Upper lobe of left lung (tissue), 6 donors: Measurements from ENCODE around the gene DUSP8. TPM values are rescaled to one million over a fixed set of nuclear protein-coding genes. Genes with fewer than 3 reads are reported as not detected.

Experiments
- ATAC-seq, 2 donors: fragments of 200-7000 bp; cut with Tn5 transposase; one replicate each; pipeline ENCODE4 v1.9.1; 2022; ENCODE audit warnings: mild to moderate bottlenecking in 2 of 2, moderate library complexity in 2 of 2; ENCODE audit not compliant: low FRiP score in 2 of 2
- DNase-seq, 2 donors: peaks; one replicate each; pipeline ENCODE4 v3.0.0-alpha.2; 2019 to 2020
- H3K27ac ChIP-seq, 4 donors: fragments of 200-600 bp; sonication (generic); one replicate each; pipeline ENCODE4 v1.5.1; 2016 to 2019
- H3K27me3 ChIP-seq, 4 donors: fragments of 200-600 bp; sonication (generic); one replicate each; pipeline ENCODE4 v1.5.1; 2017 to 2019
- H3K36me3 ChIP-seq, 4 donors: fragments of 200-600 bp; sonication (generic); one replicate each; pipeline ENCODE4 v1.5.1; 2016 to 2019
- H3K4me1 ChIP-seq, 4 donors: fragments of 200-600 bp; sonication (generic); one replicate each; pipeline ENCODE4 v1.5.1; 2018 to 2019
- H3K4me3 ChIP-seq, 4 donors: fragments of 200-600 bp; sonication (generic); one replicate each; pipeline ENCODE4 v1.5.1; 2017 to 2019; ENCODE audit warnings: mild to moderate bottlenecking in 2 of 4, moderate library complexity in 1 of 4
- H3K9me3 ChIP-seq, 4 donors: fragments of 200-600 bp; sonication (generic); one replicate each; pipeline ENCODE4 v1.5.1; 2018 to 2019
- EP300 ChIP-seq, 4 donors: sonication (generic); formaldehyde crosslinking; IDR thresholded peaks; one replicate each; pipeline ENCODE4 v1.5.1; 2017; ENCODE audit warnings: antibody characterized with exemption in 4 of 4, control low read depth in 2 of 4
- POLR2A ChIP-seq, 4 donors: fragments of 450-650 bp; IDR thresholded peaks; one replicate each; pipeline ENCODE4 v1.5.1; 2016 to 2017; ENCODE audit warnings: antibody characterized with exemption in 4 of 4, mild to moderate bottlenecking in 2 of 4
- POLR2AphosphoS5 ChIP-seq, 2 donors: sonication (generic); formaldehyde crosslinking; IDR thresholded peaks; one replicate each; pipeline ENCODE4 v1.5.1; 2017; ENCODE audit warnings: antibody characterized with exemption in 2 of 2
- WGBS, 2 donors: methylation state at CpG; one replicate each; pipeline ENCODE4 v1.1.5; 2017 to 2018; 5-methylcytosine and 5-hydroxymethylcytosine counted together
- total RNA-seq, 6 donors: library from RNA; depleted of rRNA in 4 of 6; stranded (reverse); fragments of >200 nt in 4 of 6; gene quantifications; one replicate each; pipeline versions ENCODE4 v1.1.0 to v1.2.1, GENCODE V29; 2016 to 2021
- TF ChIP-seq, protein P1 (sequence below), 6 experiments: fragments of 450-650 bp in 4 of 6; fragments of 200-600 bp in 2 of 6; sonication (generic) in 2 of 6; IDR thresholded peaks; one replicate each; pipeline ENCODE4 v1.5.1; 2016 to 2019; ENCODE audit warnings: antibody characterized with exemption in 6 of 6
- donor health status: DM: no; HTN: no; CAD: no; lungs with moderate emphysema.
- donor health status: DM: no; HTN: yes; CAD: no; lungs with severe emphysema.

The DUSP8 gene
- total RNA-seq, 6 donors from 2014 or later, result 5.2 to 19.3 (median 13.5) TPM

- WGBS, 2 donors, result 1 to 7% methylated on average over 18 to 29 of the region's 37 CpGs
- ATAC-seq, result peak in 1 of 2 donors; percentile 51
- DNase-seq, result peak in 1 of 2 donors; percentile 81
These were observed 1.2 kb upstream of the DUSP8 start for GRCh38 chr11:1573077-1573902.

DNA sequence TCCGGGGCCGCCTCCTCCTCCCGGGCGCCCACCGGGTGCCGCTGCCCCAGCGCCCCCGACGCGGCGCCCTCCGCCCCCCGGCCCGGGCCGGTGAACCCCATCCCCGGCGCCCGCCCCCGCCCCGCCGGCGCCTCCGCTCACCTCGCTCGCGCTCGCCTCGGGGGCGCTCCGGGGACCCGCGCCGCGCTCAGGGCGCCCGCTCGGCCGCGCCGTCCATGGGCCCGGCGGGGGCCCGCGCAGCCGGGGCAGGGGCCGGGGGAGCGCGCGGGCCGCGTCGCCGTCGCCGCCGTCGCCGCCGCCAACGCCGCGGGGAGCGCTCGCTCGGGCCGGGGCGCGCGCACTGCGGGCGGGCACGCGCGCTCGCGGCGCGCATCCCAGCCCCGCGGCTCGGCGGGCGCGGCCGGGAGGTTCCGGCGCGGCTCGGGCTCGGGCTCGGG lies 293 bp downstream of the DUSP8 start:
- Histone ChIP-seq H3K27ac (peak overlapping the region; percentile 58 to 80 (median 72)), H3K27me3 (peaks cover 0 to 20% (median 6%) of the 10 kb centered on the region in 4 donors), H3K9me3 (no peaks in the 10 kb centered on the region), H3K4me1 (peaks cover 30 to 58% (median 36%) of the 10 kb centered on the region in 4 donors), H3K4me3 (peak overlapping the region; percentile 58 to 76 (median 66)), H3K36me3 (no peaks in the 10 kb centered on the region)
- no peak for TF ChIP-seq POLR2AphosphoS5 (IDR thresholded peaks at IDR 0.05)
- ATAC-seq (no peak), DNase-seq (no peak)
- WGBS, 2 donors, result 0 to 1% methylated on average over 2 to 32 of the region's 91 CpGs

More at GRCh38 chr11:1573077-1573902, 1.2 kb upstream of the DUSP8 start:
- Histone ChIP-seq H3K9me3 (peaks cover 0 to 2% (median 2%) of the 10 kb centered on the region in 4 donors), H3K27me3 (peaks cover 0 to 20% (median 6%) of the 10 kb centered on the region in 4 donors), H3K36me3 (no peaks in the 10 kb centered on the region), H3K27ac (peak overlapping the region; percentile 75 to 90 (median 82)), H3K4me1 (peaks cover 30 to 57% (median 36%) of the 10 kb centered on the region in 4 donors), H3K4me3 (peak overlapping the region; percentile 58 to 72 (median 60))
- TF ChIP-seq POLR2A (IDR thresholded peaks at IDR 0.05), result no peak
- TF ChIP-seq, protein P1, sequence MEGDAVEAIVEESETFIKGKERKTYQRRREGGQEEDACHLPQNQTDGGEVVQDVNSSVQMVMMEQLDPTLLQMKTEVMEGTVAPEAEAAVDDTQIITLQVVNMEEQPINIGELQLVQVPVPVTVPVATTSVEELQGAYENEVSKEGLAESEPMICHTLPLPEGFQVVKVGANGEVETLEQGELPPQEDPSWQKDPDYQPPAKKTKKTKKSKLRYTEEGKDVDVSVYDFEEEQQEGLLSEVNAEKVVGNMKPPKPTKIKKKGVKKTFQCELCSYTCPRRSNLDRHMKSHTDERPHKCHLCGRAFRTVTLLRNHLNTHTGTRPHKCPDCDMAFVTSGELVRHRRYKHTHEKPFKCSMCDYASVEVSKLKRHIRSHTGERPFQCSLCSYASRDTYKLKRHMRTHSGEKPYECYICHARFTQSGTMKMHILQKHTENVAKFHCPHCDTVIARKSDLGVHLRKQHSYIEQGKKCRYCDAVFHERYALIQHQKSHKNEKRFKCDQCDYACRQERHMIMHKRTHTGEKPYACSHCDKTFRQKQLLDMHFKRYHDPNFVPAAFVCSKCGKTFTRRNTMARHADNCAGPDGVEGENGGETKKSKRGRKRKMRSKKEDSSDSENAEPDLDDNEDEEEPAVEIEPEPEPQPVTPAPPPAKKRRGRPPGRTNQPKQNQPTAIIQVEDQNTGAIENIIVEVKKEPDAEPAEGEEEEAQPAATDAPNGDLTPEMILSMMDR (IDR thresholded peaks at IDR 0.05), result peak in 1 of 6 experiments; percentile 13

GRCh38 chr11:1570896-1571759 lies 943 bp downstream of the DUSP8 start:
- no peak for ATAC-seq
- TF ChIP-seq, protein P1 (IDR thresholded peaks at IDR 0.05), result peak in 1 of 6 experiments; percentile 8
- no peak for TF ChIP-seq POLR2AphosphoS5 (IDR thresholded peaks at IDR 0.05)
- no peak for TF ChIP-seq POLR2A (IDR thresholded peaks at IDR 0.05)
- TF ChIP-seq EP300 (IDR thresholded peaks at IDR 0.05), result no peak
- Histone ChIP-seq H3K9me3 (no peaks in the 10 kb centered on the region), H3K36me3 (no peaks in the 10 kb centered on the region), H3K27ac (peak overlapping the region; percentile 58 to 80 (median 72)), H3K4me3 (peak overlapping the region; percentile 58 to 76 (median 66)), H3K27me3 (peaks cover 0 to 20% (median 6%) of the 10 kb centered on the region in 4 donors), H3K4me1 (peaks cover 30 to 58% (median 36%) of the 10 kb centered on the region in 4 donors)
- DNase-seq, result peak in 1 of 2 donors; percentile 88
- WGBS, 2 donors, result 11 to 39% methylated on average over 4 to 21 of the region's 58 CpGs

DNA sequence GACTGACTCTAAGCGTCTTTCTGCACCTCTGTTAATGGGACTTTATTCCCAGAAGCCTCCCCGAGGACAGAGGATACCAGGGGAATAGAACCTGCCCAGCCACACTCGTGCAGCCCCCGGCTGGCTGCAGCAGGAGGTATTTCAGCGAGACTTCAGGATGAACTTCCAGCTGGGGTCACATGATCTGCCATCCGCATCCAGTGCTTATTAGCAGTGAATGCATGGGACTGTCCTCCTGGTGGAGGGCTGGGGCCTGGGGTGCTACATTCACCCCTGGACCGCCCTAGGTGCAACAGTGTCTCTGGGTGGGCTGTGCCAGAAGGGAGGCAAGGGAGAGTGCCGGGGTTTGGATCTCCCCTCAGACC lies 1.6 kb downstream of the DUSP8 start:
- peak in 1 of 2 donors; percentile 30 for DNase-seq
- peak overlapping the region in 3 of 4 donors; percentile 58 to 76 (median 59) for H3K4me3 ChIP-seq
- H3K9me3 ChIP-seq, result no peaks in the 10 kb centered on the region
- no peak for ATAC-seq
- 84 to 88% methylated on average over 7 to 8 of the region's 8 CpGs for WGBS, 2 donors
- peaks cover 0 to 5% (median 2%) of the 10 kb centered on the region in 4 donors for H3K36me3 ChIP-seq
- peaks cover 30 to 58% (median 36%) of the 10 kb centered on the region in 4 donors for H3K4me1 ChIP-seq
- peaks cover 0 to 20% (median 6%) of the 10 kb centered on the region in 4 donors for H3K27me3 ChIP-seq
- H3K27ac ChIP-seq, result peak overlapping the region in 3 of 4 donors; percentile 58 to 80 (median 72)
- no peak for TF ChIP-seq EP300 (IDR thresholded peaks at IDR 0.05)
- no peak for TF ChIP-seq POLR2A (IDR thresholded peaks at IDR 0.05)
- TF ChIP-seq, protein P1 (IDR thresholded peaks at IDR 0.05), result no peak
- TF ChIP-seq POLR2AphosphoS5 (IDR thresholded peaks at IDR 0.05), result no peak
